GM12872 (cell line): Measurements from ENCODE around the gene PIGN.

ENCODE experiments used
- TF ChIP-seq, protein P1 (sequence below): IDR thresholded peaks from 3 replicates; pipeline ENCODE4 v1.5.1; 2011; ENCODE audit warnings: low read depth, mild to moderate bottlenecking, low read length, moderate library complexity; ENCODE audit not compliant: insufficient read depth

The PIGN gene

DNA sequence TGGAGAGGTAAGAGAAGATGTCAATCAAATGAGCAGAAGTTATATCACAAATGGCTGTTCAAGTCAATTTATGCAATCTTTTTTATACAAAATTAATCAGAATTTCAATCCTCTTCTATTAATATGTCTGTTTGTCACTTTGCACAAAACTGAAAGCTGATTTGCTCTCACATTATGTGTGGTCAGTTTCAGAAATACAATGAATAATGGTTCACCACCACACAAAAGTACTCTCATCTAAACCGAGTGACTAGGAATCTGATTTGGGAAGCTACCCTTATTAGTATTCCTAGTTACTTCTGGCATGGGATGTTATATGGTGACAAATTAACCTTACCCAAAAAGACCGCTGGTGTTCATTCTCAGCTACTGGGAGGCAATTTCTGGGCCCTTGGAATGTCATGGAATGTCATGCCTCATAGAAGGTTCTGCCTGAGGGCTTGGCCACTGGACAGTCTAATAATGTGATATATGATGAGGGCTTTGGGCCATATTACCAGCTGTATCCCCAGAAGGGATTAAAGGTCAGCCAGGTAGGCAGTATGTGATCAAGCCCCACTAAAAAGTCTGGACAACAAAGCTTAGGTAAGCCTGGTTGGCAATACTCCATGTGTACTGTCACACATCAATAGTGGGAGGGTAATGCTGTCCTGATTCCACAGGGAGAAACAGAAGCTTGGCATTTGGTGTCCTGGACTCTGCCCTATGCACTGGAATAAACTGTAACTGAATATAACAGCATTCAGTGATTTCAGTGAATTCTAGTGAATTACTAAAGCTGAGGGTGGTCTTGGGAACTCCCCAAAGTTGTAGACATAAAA, 113.2 kb downstream of the PIGN start:
- TF ChIP-seq, protein P1, sequence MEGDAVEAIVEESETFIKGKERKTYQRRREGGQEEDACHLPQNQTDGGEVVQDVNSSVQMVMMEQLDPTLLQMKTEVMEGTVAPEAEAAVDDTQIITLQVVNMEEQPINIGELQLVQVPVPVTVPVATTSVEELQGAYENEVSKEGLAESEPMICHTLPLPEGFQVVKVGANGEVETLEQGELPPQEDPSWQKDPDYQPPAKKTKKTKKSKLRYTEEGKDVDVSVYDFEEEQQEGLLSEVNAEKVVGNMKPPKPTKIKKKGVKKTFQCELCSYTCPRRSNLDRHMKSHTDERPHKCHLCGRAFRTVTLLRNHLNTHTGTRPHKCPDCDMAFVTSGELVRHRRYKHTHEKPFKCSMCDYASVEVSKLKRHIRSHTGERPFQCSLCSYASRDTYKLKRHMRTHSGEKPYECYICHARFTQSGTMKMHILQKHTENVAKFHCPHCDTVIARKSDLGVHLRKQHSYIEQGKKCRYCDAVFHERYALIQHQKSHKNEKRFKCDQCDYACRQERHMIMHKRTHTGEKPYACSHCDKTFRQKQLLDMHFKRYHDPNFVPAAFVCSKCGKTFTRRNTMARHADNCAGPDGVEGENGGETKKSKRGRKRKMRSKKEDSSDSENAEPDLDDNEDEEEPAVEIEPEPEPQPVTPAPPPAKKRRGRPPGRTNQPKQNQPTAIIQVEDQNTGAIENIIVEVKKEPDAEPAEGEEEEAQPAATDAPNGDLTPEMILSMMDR = no peak

DNA sequence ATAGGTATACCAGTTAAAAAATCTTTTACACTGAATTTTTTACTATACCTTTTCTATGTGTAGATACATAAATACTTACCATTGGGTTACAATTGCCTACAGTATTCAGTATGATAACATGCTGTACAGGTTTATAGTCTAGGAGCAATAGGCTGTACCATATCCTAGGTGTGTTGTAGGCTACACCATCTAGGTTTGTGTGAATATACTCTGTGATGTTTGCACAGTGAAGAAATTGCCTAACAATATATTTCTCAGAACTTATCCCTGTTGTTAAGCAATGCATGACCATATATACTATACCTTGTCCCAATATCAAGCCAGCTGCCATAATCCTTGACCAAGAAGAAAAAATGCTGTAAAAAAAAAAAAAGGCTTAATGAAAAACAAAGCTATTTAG, 114.5 kb downstream of the PIGN start:
- TF ChIP-seq, protein P1 = no peak

DNA sequence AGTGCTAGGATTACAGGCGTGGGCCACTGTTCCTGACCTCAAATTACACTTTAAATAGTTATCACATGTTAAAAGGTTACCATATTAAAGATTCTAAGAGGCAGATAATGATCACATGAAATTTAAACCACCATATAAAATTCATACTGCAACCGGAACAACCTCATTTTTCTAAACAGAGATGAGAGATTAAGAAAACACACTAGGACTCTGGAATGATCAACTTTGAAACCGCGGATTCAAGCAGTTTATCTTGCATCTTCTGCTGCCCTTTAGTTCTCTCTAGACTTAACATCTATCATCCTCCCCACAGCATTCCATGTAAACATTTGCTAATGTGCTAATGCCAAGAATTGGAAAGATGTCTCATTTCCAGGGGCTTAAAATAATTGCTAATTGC, 115.8 kb downstream of the PIGN start:
- TF ChIP-seq, protein P1 = no peak

DNA sequence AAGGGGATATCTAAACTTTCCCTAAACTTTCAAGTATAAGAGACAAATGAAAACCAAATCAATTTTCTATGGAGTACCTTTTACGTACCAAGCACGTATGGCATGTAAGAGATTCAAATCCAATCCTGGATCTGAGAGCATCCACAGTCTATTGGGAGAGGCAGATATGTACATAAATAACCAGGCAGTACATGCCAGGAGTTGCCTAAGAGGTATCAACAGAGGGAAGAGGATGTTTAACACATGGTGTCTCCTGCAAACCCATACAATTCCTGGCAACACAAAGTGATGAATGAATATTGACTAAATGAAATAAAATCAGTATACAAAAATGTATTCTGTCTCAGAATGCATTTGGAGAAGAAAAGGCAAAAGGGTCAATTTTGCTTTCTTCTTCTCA, 116.6 kb downstream of the PIGN start:
- TF ChIP-seq, protein P1 = no peak

DNA sequence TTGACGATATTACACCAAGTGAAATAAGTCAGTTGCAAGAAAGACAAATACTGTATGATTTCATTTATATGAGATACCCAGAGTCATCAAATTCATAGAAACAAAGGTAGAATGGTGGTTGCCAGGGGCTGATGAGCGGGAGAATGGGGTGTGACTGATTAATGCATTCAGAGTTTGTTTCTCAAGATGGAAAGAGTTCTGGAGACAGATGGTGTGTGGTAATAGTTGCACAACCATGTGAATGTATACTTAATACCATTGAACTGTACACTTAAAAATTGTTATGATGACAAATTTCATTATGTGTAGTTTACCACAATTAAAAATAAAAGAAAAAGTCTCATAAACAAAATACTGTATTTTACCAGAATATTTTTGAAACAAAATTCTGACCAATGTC, 117.3 kb downstream of the PIGN start:
- TF ChIP-seq, protein P1 = no peak

- TF ChIP-seq, protein P1 = no peak
Observed at GRCh38 chr18:62066102-62066818, 120.6 kb downstream of the PIGN start.

- TF ChIP-seq, protein P1 = no peak
Observed at GRCh38 chr18:62064361-62064760, 122.5 kb downstream of the PIGN start.
